Ishikawa (cell line): Measurements from ENCODE around the gene TNS3.

Source experiments
- CEBPB ChIP-seq: IDR thresholded peaks from 2 replicates; pipeline ENCODE4 v1.6.1; 2012
- CREB1 ChIP-seq: IDR thresholded peaks from 2 replicates; pipeline ENCODE4 v1.6.1; 2012; ENCODE audit warnings: low read depth
- EGR1 ChIP-seq: IDR thresholded peaks from 2 replicates; pipeline ENCODE4 v1.6.1; 2012
- EP300 ChIP-seq: IDR thresholded peaks from 2 replicates; pipeline ENCODE4 v1.6.1; 2012; ENCODE audit warnings: borderline replicate concordance
- FOXM1 ChIP-seq: IDR thresholded peaks from 2 replicates; pipeline ENCODE4 v1.6.1; 2012; ENCODE audit warnings: low read depth, borderline replicate concordance
- MAX ChIP-seq: IDR thresholded peaks from 2 replicates; pipeline ENCODE4 v1.6.1; 2012
- NFIC ChIP-seq: IDR thresholded peaks from 2 replicates; pipeline ENCODE4 v1.6.1; 2012
- RAD21 ChIP-seq: IDR thresholded peaks from 2 replicates; pipeline ENCODE4 v1.6.1; 2012; ENCODE audit warnings: low read depth
- REST ChIP-seq: IDR thresholded peaks from 2 replicates; pipeline ENCODE4 v1.6.1; 2012; ENCODE audit warnings: low read depth, mild to moderate bottlenecking
- TAF1 ChIP-seq: IDR thresholded peaks from 2 replicates; pipeline ENCODE4 v1.6.1; 2012; ENCODE audit warnings: low read depth, mild to moderate bottlenecking
- TCF12 ChIP-seq: IDR thresholded peaks from 2 replicates; pipeline ENCODE4 v1.6.1; 2012; ENCODE audit warnings: low read depth
- TEAD4 ChIP-seq: IDR thresholded peaks from 2 replicates; pipeline ENCODE4 v1.6.1; 2012
- USF1 ChIP-seq: IDR thresholded peaks from 2 replicates; pipeline ENCODE4 v1.6.1; 2012
- YY1 ChIP-seq: IDR thresholded peaks from 2 replicates; pipeline ENCODE4 v1.6.1; 2012; ENCODE audit warnings: low read depth
- ZBTB7A ChIP-seq: IDR thresholded peaks from 2 replicates; pipeline ENCODE4 v1.6.1; 2012; ENCODE audit warnings: low read depth

The TNS3 gene

GRCh38 chr7:47513741-47514241, 68.1 kb downstream of the TNS3 start:
- TF ChIP-seq EP300 (no peak), RAD21 (no peak), TAF1 (no peak), CREB1 (no peak), CEBPB (no peak), NFIC (no peak), EGR1 (no peak), YY1 (no peak), MAX (no peak)

- TF ChIP-seq NFIC = no peak
- no peak for TF ChIP-seq MAX
- TF ChIP-seq TAF1 = no peak
- TF ChIP-seq FOXM1 = no peak
- no peak for TF ChIP-seq RAD21
- TF ChIP-seq EP300 = no peak
- no peak for TF ChIP-seq CREB1
- TF ChIP-seq EGR1 = no peak
- TF ChIP-seq REST = no peak
- TF ChIP-seq CEBPB = no peak
Observed at GRCh38 chr7:47512481-47513176, 69.3 kb downstream of the TNS3 start.

- TF ChIP-seq NFIC (no peak), TAF1 (no peak), YY1 (no peak), RAD21 (no peak), MAX (no peak), REST (no peak), TCF12 (no peak), FOXM1 (no peak), TEAD4 (no peak), CEBPB (no peak), EGR1 (no peak), CREB1 (no peak), USF1 (no peak), EP300 (no peak)
Observed at GRCh38 chr7:47511699-47512370, 70.1 kb downstream of the TNS3 start.

GRCh38 chr7:47510786-47511185, 71.1 kb downstream of the TNS3 start:
- TF ChIP-seq TCF12 (no peak), ZBTB7A (no peak), USF1 (no peak), EGR1 (no peak), REST (no peak), EP300 (no peak), RAD21 (no peak), NFIC (no peak), CEBPB (no peak), YY1 (no peak), FOXM1 (no peak), CREB1 (no peak), TAF1 (no peak), TEAD4 (no peak), MAX (no peak)
